ENCODE measurements around the gene LETM1.

DNA sequence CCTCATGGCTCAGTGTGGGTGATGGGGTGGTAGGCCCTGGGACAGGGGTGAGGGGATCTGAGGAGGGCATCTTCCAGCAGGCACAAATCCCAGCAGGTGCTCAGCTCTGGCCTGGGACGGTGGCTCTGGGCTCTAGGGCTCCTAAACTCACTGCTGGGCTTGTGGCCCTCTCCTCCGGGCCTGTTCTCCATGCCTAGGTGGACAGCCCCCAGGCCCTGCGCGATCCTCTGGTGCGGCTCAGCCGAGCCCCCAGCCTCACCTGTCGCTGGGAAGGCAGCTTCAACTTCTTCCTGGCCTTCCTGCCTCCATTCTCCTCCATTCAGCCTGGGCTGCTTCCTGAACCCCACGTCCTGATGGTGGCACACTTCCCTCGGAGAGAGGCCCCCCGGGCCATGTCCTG is 82.2 kb downstream of the LETM1 start:
- TF ChIP-seq ZFP36 (IDR thresholded peaks at IDR 0.05; ENCODE audit: borderline replicate concordance, low read depth, low read length, partially characterized antibody): no peak
- no peak for TF ChIP-seq POLR2A (IDR thresholded peaks at IDR 0.05; ENCODE audit: insufficient read depth in 1 of 2, low read depth in 2 of 2, low read length in 2 of 2)
- no peak for TF ChIP-seq CREB1 (IDR thresholded peaks at IDR 0.05)
- no peak for TF ChIP-seq CREB1 (CRISPR knock-in tag; IDR thresholded peaks at IDR 0.05)
- TF ChIP-seq FIP1L1 (IDR thresholded peaks at IDR 0.05; ENCODE audit: borderline replicate concordance, insufficient read depth, low read depth, low read length): no peak
- TF ChIP-seq, protein P1, sequence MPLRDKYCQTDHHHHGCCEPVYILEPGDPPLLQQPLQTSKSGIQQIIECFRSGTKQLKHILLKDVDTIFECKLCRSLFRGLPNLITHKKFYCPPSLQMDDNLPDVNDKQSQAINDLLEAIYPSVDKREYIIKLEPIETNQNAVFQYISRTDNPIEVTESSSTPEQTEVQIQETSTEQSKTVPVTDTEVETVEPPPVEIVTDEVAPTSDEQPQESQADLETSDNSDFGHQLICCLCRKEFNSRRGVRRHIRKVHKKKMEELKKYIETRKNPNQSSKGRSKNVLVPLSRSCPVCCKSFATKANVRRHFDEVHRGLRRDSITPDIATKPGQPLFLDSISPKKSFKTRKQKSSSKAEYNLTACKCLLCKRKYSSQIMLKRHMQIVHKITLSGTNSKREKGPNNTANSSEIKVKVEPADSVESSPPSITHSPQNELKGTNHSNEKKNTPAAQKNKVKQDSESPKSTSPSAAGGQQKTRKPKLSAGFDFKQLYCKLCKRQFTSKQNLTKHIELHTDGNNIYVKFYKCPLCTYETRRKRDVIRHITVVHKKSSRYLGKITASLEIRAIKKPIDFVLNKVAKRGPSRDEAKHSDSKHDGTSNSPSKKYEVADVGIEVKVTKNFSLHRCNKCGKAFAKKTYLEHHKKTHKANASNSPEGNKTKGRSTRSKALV (CRISPR knock-in tag; IDR thresholded peaks at IDR 0.05): no peak
- TF ChIP-seq ZSCAN9 (CRISPR knock-in tag; IDR thresholded peaks at IDR 0.05; ENCODE audit: borderline replicate concordance): no peak
- no peak for TF ChIP-seq ZBTB7A (CRISPR knock-in tag; IDR thresholded peaks at IDR 0.05)
- TF ChIP-seq, protein P2, sequence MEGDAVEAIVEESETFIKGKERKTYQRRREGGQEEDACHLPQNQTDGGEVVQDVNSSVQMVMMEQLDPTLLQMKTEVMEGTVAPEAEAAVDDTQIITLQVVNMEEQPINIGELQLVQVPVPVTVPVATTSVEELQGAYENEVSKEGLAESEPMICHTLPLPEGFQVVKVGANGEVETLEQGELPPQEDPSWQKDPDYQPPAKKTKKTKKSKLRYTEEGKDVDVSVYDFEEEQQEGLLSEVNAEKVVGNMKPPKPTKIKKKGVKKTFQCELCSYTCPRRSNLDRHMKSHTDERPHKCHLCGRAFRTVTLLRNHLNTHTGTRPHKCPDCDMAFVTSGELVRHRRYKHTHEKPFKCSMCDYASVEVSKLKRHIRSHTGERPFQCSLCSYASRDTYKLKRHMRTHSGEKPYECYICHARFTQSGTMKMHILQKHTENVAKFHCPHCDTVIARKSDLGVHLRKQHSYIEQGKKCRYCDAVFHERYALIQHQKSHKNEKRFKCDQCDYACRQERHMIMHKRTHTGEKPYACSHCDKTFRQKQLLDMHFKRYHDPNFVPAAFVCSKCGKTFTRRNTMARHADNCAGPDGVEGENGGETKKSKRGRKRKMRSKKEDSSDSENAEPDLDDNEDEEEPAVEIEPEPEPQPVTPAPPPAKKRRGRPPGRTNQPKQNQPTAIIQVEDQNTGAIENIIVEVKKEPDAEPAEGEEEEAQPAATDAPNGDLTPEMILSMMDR (CRISPR knock-in tag; IDR thresholded peaks at IDR 0.05): no peak
- TF ChIP-seq, protein P3, sequence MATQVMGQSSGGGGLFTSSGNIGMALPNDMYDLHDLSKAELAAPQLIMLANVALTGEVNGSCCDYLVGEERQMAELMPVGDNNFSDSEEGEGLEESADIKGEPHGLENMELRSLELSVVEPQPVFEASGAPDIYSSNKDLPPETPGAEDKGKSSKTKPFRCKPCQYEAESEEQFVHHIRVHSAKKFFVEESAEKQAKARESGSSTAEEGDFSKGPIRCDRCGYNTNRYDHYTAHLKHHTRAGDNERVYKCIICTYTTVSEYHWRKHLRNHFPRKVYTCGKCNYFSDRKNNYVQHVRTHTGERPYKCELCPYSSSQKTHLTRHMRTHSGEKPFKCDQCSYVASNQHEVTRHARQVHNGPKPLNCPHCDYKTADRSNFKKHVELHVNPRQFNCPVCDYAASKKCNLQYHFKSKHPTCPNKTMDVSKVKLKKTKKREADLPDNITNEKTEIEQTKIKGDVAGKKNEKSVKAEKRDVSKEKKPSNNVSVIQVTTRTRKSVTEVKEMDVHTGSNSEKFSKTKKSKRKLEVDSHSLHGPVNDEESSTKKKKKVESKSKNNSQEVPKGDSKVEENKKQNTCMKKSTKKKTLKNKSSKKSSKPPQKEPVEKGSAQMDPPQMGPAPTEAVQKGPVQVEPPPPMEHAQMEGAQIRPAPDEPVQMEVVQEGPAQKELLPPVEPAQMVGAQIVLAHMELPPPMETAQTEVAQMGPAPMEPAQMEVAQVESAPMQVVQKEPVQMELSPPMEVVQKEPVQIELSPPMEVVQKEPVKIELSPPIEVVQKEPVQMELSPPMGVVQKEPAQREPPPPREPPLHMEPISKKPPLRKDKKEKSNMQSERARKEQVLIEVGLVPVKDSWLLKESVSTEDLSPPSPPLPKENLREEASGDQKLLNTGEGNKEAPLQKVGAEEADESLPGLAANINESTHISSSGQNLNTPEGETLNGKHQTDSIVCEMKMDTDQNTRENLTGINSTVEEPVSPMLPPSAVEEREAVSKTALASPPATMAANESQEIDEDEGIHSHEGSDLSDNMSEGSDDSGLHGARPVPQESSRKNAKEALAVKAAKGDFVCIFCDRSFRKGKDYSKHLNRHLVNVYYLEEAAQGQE (IDR thresholded peaks at IDR 0.05; ENCODE audit: borderline replicate concordance in 1 of 2, low read depth in 1 of 2, low read length in 2 of 2): no peak
- TF ChIP-seq MEF2D (CRISPR knock-in tag; IDR thresholded peaks at IDR 0.05): no peak
- TF ChIP-seq ZBTB20 (CRISPR knock-in tag; IDR thresholded peaks at IDR 0.05; ENCODE audit: borderline replicate concordance, low read depth): no peak
- TF ChIP-seq, protein P4, sequence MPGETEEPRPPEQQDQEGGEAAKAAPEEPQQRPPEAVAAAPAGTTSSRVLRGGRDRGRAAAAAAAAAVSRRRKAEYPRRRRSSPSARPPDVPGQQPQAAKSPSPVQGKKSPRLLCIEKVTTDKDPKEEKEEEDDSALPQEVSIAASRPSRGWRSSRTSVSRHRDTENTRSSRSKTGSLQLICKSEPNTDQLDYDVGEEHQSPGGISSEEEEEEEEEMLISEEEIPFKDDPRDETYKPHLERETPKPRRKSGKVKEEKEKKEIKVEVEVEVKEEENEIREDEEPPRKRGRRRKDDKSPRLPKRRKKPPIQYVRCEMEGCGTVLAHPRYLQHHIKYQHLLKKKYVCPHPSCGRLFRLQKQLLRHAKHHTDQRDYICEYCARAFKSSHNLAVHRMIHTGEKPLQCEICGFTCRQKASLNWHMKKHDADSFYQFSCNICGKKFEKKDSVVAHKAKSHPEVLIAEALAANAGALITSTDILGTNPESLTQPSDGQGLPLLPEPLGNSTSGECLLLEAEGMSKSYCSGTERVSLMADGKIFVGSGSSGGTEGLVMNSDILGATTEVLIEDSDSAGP (CRISPR knock-in tag; IDR thresholded peaks at IDR 0.05; ENCODE audit: borderline replicate concordance): no peak
